Subcutaneous abdominal adipose tissue (tissue), 5 donors: ENCODE results near the gene ARHGAP24.

ENCODE experiments used
- H3K27ac ChIP-seq: one replicate; pipeline ENCODE4 v1.7.0; 2013; ENCODE audit warnings: low read depth, mild to moderate bottlenecking, inconsistent platforms, low read length, moderate library complexity
- H3K27me3 ChIP-seq, 5 donors: one replicate each; pipeline ENCODE4 v1.7.0; 2013; ENCODE audit warnings: low read length in 5 of 5, inconsistent platforms in 1 of 5; ENCODE audit not compliant: control insufficient read depth in 5 of 5, insufficient read depth in 4 of 5
- H3K36me3 ChIP-seq, 5 donors: one replicate each; pipeline ENCODE4 v1.7.0; 2013; ENCODE audit warnings: low read length in 5 of 5; ENCODE audit not compliant: control insufficient read depth in 5 of 5, insufficient read depth in 5 of 5
- H3K4me1 ChIP-seq, 5 donors: one replicate each; pipeline ENCODE4 v1.7.0; 2013; ENCODE audit warnings: low read length in 5 of 5, mild to moderate bottlenecking in 3 of 5, moderate library complexity in 1 of 5; ENCODE audit not compliant: control insufficient read depth in 5 of 5, insufficient read depth in 5 of 5
- H3K4me3 ChIP-seq, 5 donors: one replicate each; pipeline ENCODE4 v1.7.0; 2013; ENCODE audit warnings: low read length in 5 of 5, low read depth in 1 of 5
- H3K9ac ChIP-seq, 5 donors: one replicate each; pipeline ENCODE4 v1.7.0; 2013; ENCODE audit warnings: low read length in 5 of 5, mild to moderate bottlenecking in 4 of 5, moderate library complexity in 3 of 5
- H3K9me3 ChIP-seq, 5 donors: one replicate each; pipeline ENCODE4 v1.7.0; 2013; ENCODE audit warnings: low read length in 5 of 5; ENCODE audit not compliant: control insufficient read depth in 5 of 5
- donor health status: healthy.
- donor health status: healthy.
- donor health status: healthy.
- donor health status: healthy.
- donor health status: healthy.

ARHGAP24 gene

GRCh38 chr4:85598936-85599335, 124.0 kb downstream of the ARHGAP24 start:
- H3K27me3 ChIP-seq, result no peaks in the 10 kb centered on the region
- H3K4me3 ChIP-seq, result no peak overlapping the region
- no peak overlapping the region for H3K27ac ChIP-seq

DNA sequence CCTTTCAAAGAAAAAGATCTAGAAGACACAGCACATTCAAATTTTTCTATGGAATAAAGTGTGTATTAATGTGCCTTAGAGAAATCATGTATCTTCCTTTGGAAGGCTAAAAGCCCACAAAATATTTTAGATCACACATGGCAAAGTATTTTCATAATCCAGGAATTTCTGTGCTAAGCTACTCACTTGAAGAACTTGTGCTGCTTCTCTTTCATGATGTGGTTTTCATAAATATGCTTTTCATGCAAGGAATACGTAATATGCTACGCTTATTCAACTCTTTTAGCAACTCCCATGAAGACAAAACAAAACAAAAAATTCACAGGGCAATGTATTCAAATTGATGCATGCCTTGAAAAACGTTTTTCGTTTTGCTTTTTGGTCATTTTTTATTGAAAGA, 125.6 kb downstream of the ARHGAP24 start:
- H3K27me3 ChIP-seq, result no peaks in the 10 kb centered on the region
- no peak overlapping the region for H3K27ac ChIP-seq
- H3K36me3 ChIP-seq, result no peaks in the 10 kb centered on the region
- H3K9me3 ChIP-seq, result no peaks in the 10 kb centered on the region
- H3K4me3 ChIP-seq, result no peak overlapping the region
- H3K4me1 ChIP-seq, result peaks cover 0 to 10% (median 6%) of the 10 kb centered on the region in 5 donors
- H3K9ac ChIP-seq, result no peak overlapping the region

More at GRCh38 chr4:85598936-85599335, 124.0 kb downstream of the ARHGAP24 start:
- no peaks in the 10 kb centered on the region for H3K36me3 ChIP-seq
- H3K4me1 ChIP-seq, result peaks cover 0 to 15% (median 4%) of the 10 kb centered on the region in 5 donors
- no peaks in the 10 kb centered on the region for H3K9me3 ChIP-seq
- no peak overlapping the region for H3K9ac ChIP-seq

- no peak overlapping the region for H3K4me3 ChIP-seq
- H3K9me3 ChIP-seq, result no peaks in the 10 kb centered on the region
- H3K4me1 ChIP-seq, result peaks cover 0 to 6% (median 0%) of the 10 kb centered on the region in 5 donors
- no peaks in the 10 kb centered on the region for H3K36me3 ChIP-seq
- no peak overlapping the region for H3K9ac ChIP-seq
- H3K27ac ChIP-seq, result no peak overlapping the region
- no peaks in the 10 kb centered on the region for H3K27me3 ChIP-seq
Measured at GRCh38 chr4:85603437-85604336, 128.7 kb downstream of the ARHGAP24 start.

GRCh38 chr4:85606505-85606904, 131.6 kb downstream of the ARHGAP24 start:
- Histone ChIP-seq H3K9ac (no peak overlapping the region), H3K27me3 (no peaks in the 10 kb centered on the region), H3K4me3 (no peak overlapping the region), H3K27ac (no peak overlapping the region), H3K9me3 (no peaks in the 10 kb centered on the region), H3K36me3 (no peaks in the 10 kb centered on the region), H3K4me1 (peaks cover 0 to 6% (median 0%) of the 10 kb centered on the region in 5 donors)

DNA sequence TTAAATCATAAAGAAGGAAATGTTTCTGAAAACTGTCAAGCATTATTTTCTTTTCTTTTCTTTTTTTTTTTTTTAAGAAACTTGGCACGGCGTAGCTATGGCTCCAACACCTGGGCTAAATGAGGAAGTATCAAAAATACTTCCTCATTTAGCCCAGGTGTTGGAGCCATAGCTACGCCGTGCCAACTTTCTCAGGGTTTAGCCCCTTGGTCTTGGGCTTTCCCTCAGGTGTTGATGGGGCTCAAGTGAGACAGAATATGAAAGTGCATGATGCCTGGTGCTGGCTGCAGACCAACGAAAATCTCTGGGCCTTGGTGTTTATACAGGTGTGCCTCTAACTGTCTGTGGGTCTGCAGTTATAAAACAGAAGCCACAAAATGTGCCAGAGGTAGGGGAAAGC, 132.7 kb downstream of the ARHGAP24 start:
- peaks cover 0 to 6% (median 0%) of the 10 kb centered on the region in 5 donors for H3K4me1 ChIP-seq
- H3K9ac ChIP-seq, result no peak overlapping the region
- no peak overlapping the region for H3K27ac ChIP-seq
- H3K4me3 ChIP-seq, result no peak overlapping the region
- H3K9me3 ChIP-seq, result no peaks in the 10 kb centered on the region
- no peaks in the 10 kb centered on the region for H3K27me3 ChIP-seq
- no peaks in the 10 kb centered on the region for H3K36me3 ChIP-seq

DNA sequence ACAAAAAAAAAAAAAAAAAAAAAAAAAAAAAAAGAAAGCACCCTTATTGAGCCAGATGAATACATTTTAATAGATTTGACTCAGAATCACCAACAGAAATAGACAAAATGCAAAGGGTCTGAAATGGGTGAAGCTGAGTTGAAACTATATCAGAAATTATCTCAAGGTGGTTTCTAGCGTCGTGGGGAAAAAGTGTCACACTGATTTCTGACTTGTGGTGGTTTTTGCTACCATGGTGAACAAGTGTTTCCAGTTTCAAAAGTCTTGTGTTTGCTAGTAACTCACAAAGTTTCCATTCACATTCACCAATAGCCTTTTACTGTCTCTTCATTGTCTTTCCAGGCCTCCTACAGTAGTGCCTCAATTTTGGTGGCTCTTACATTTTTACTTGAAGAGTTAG, 135.5 kb downstream of the ARHGAP24 start:
- no peaks in the 10 kb centered on the region for H3K9me3 ChIP-seq
- H3K4me3 ChIP-seq, result no peak overlapping the region
- no peak overlapping the region for H3K27ac ChIP-seq
- no peaks in the 10 kb centered on the region for H3K4me1 ChIP-seq
- H3K36me3 ChIP-seq, result no peaks in the 10 kb centered on the region
- no peak overlapping the region for H3K9ac ChIP-seq
- no peaks in the 10 kb centered on the region for H3K27me3 ChIP-seq

- no peak overlapping the region for H3K27ac ChIP-seq
- H3K4me3 ChIP-seq, result no peak overlapping the region
- no peaks in the 10 kb centered on the region for H3K9me3 ChIP-seq
- H3K4me1 ChIP-seq, result no peaks in the 10 kb centered on the region
- H3K9ac ChIP-seq, result no peak overlapping the region
- H3K27me3 ChIP-seq, result no peaks in the 10 kb centered on the region
- no peaks in the 10 kb centered on the region for H3K36me3 ChIP-seq
Measured at GRCh38 chr4:85611661-85612060, 136.7 kb downstream of the ARHGAP24 start.

DNA sequence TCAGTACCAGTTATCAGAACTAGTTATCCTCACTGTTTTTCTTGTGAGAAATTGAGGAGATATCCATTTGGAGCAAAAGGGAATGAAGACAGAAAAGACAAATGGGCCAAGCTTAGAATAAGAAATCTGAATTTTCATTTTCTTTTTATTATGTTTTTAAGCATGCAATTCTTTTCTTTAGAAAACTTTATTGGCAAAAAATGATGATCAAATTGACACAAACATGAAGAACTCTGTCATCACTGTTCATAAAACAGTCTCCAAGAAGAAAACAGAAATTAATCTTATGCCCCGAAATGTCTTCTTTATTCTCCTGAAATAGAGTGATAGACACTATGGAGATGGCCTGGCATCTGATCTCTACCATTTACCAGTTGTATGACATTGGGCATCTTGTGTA, 139.0 kb downstream of the ARHGAP24 start:
- peaks cover 0 to 5% (median 0%) of the 10 kb centered on the region in 5 donors for H3K36me3 ChIP-seq
- no peak overlapping the region for H3K27ac ChIP-seq
- H3K9ac ChIP-seq, result no peak overlapping the region
- no peaks in the 10 kb centered on the region for H3K4me1 ChIP-seq
- no peaks in the 10 kb centered on the region for H3K27me3 ChIP-seq
- no peak overlapping the region for H3K4me3 ChIP-seq
- no peaks in the 10 kb centered on the region for H3K9me3 ChIP-seq

- H3K9ac ChIP-seq, result no peak overlapping the region
Measured at GRCh38 chr4:85615952-85616351, 141.0 kb downstream of the ARHGAP24 start.

DNA sequence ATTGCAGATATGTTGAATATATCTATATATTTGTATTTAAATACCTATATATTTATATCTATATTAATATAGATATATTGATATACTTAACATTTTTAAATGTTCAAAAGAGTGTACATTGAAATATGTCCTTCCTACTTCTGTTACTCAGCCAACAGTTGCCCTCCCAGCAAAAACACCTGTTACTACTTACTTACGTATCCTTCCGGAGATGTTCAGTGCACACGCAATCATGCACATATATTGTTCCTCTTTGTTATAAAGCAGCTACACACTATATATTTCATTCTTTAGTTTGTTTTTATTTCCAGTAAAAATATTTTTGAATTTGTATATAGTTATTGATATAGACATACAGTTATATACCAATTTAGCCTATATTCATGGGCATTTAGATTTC, 142.3 kb downstream of the ARHGAP24 start:
- no peaks in the 10 kb centered on the region for H3K27me3 ChIP-seq
- H3K27ac ChIP-seq, result no peak overlapping the region

More at GRCh38 chr4:85615952-85616351, 141.0 kb downstream of the ARHGAP24 start:
- no peaks in the 10 kb centered on the region for H3K4me1 ChIP-seq
- peaks cover 0 to 5% (median 0%) of the 10 kb centered on the region in 5 donors for H3K36me3 ChIP-seq
- no peaks in the 10 kb centered on the region for H3K27me3 ChIP-seq
- no peak overlapping the region for H3K4me3 ChIP-seq
- H3K9me3 ChIP-seq, result no peaks in the 10 kb centered on the region
- H3K27ac ChIP-seq, result no peak overlapping the region

More for the DNA sequence above, 142.3 kb downstream of the ARHGAP24 start:
- Histone ChIP-seq H3K4me3 (no peak overlapping the region), H3K4me1 (no peaks in the 10 kb centered on the region), H3K9me3 (no peaks in the 10 kb centered on the region), H3K9ac (no peak overlapping the region), H3K36me3 (peaks cover 0 to 5% (median 0%) of the 10 kb centered on the region in 5 donors)
